ENCODE measurements around the gene USP32. TPM values are rescaled to one million over a fixed set of nuclear protein-coding genes. Genes with fewer than 3 reads are reported as not detected.
"Not testable (repeated sequence)": the region's sequence is repeated elsewhere in the genome, so short reads cannot be mapped to it uniquely, and the experiment has no call there.

Gene USP32
- polyA plus RNA-seq, 1 donor (not counting 4 experiments of a cell fraction or from before 2014, with no cell fraction given): 37.6 TPM

- FAIRE-seq (no peak), DNase-seq (ENCODE audit: low read depth, low spot score) (no peak)
- H2AFZ ChIP-seq (ENCODE audit: control insufficient read depth, low read length): no peak overlapping the region
- no peak overlapping the region for H3K27ac ChIP-seq (ENCODE audit: control insufficient read depth, insufficient read depth, low read length)
- H3K4me1 ChIP-seq (ENCODE audit: control insufficient read depth, extremely low read depth, insufficient read depth, low read length): peaks cover 8% of the 10 kb centered on the region
- no peaks in the 10 kb centered on the region for H4K20me1 ChIP-seq (ENCODE audit: control insufficient read depth, extremely low read depth, insufficient read depth, low read length)
- no peak overlapping the region for H3K4me3 ChIP-seq (ENCODE audit: control insufficient read depth in 2 of 3, extremely low read depth in 1 of 3, insufficient read depth in 2 of 3, low read depth in 1 of 3, low read length in 3 of 3)
- no peak overlapping the region for H3K4me2 ChIP-seq (ENCODE audit: control insufficient read depth, extremely low read depth, insufficient read depth, low read depth, low read length)
- H3K9ac ChIP-seq (ENCODE audit: control insufficient read depth, extremely low read depth, insufficient read depth, low read length): no peak overlapping the region
- dilution Hi-C loops (cut with MboI; ENCODE audit: extremely low pct_ligation_motif_present, low sequenced_read_pairs): no loop called here
- TF ChIP-seq EZH2 (IDR thresholded peaks at IDR 0.05; ENCODE audit: low read length): no peak
- TF ChIP-seq CTCF (optimal IDR thresholded peaks at IDR 0.05 in 1 of 3, IDR thresholded peaks at IDR 0.05 in 1 of 3, conservative IDR thresholded peaks at IDR 0.05 in 1 of 3; ENCODE audit: extremely low read depth in 1 of 3, insufficient read depth in 2 of 3, low read length in 3 of 3): no peak
- H3K9me1 ChIP-seq (ENCODE audit: control insufficient read depth, extremely low read depth, insufficient read depth, low read length): no peaks in the 10 kb centered on the region
- H3K36me3 ChIP-seq (ENCODE audit: control insufficient read depth in 2 of 2, extremely low read depth in 1 of 2, insufficient read depth in 2 of 2, low read length in 2 of 2): no peaks in the 10 kb centered on the region
- no peaks in the 10 kb centered on the region for H3K27me3 ChIP-seq (ENCODE audit: control insufficient read depth, extremely low read depth, insufficient read depth, low read length)
- H3K79me2 ChIP-seq (ENCODE audit: control insufficient read depth, insufficient read depth, low read length): peaks cover 69% of the 10 kb centered on the region
- H3K9me3 ChIP-seq (ENCODE audit: control insufficient read depth, low read depth, low read length): no peaks in the 10 kb centered on the region
Observed at GRCh38 chr17:60383379-60383778, 8.6 kb downstream of the USP32 start.

- Histone ChIP-seq H3K79me2 (ENCODE audit: control insufficient read depth, insufficient read depth, low read length) (peaks cover 59% of the 10 kb centered on the region), H3K4me2 (ENCODE audit: control insufficient read depth, extremely low read depth, insufficient read depth, low read depth, low read length) (no peak overlapping the region), H3K4me1 (ENCODE audit: control insufficient read depth, extremely low read depth, insufficient read depth, low read length) (peaks cover 8% of the 10 kb centered on the region), H4K20me1 (ENCODE audit: control insufficient read depth, extremely low read depth, insufficient read depth, low read length) (no peaks in the 10 kb centered on the region), H3K4me3 (ENCODE audit: control insufficient read depth in 2 of 3, extremely low read depth in 1 of 3, insufficient read depth in 2 of 3, low read depth in 1 of 3, low read length in 3 of 3) (no peak overlapping the region), H2AFZ (ENCODE audit: control insufficient read depth, low read length) (no peak overlapping the region), H3K36me3 (ENCODE audit: control insufficient read depth in 2 of 2, extremely low read depth in 1 of 2, insufficient read depth in 2 of 2, low read length in 2 of 2) (no peaks in the 10 kb centered on the region), H3K9ac (ENCODE audit: control insufficient read depth, extremely low read depth, insufficient read depth, low read length) (no peak overlapping the region), H3K27ac (ENCODE audit: control insufficient read depth, insufficient read depth, low read length) (no peak overlapping the region), H3K9me1 (ENCODE audit: control insufficient read depth, extremely low read depth, insufficient read depth, low read length) (no peaks in the 10 kb centered on the region), H3K9me3 (ENCODE audit: control insufficient read depth, low read depth, low read length) (no peaks in the 10 kb centered on the region), H3K27me3 (ENCODE audit: control insufficient read depth, extremely low read depth, insufficient read depth, low read length) (no peaks in the 10 kb centered on the region)
- TF ChIP-seq CTCF (optimal IDR thresholded peaks at IDR 0.05 in 1 of 3, IDR thresholded peaks at IDR 0.05 in 1 of 3, conservative IDR thresholded peaks at IDR 0.05 in 1 of 3; ENCODE audit: extremely low read depth in 1 of 3, insufficient read depth in 2 of 3, low read length in 3 of 3) (no peak), EZH2 (IDR thresholded peaks at IDR 0.05; ENCODE audit: low read length) (no peak)
- FAIRE-seq (no peak), DNase-seq (ENCODE audit: low read depth, low spot score) (no peak)
- dilution Hi-C loops (cut with MboI; ENCODE audit: extremely low pct_ligation_motif_present, low sequenced_read_pairs): no loop called here
Observed at GRCh38 chr17:60381958-60382357, 10.0 kb downstream of the USP32 start.

GRCh38 chr17:60379461-60379860, 12.5 kb downstream of the USP32 start:
- H4K20me1 ChIP-seq (ENCODE audit: control insufficient read depth, extremely low read depth, insufficient read depth, low read length); DNase-seq (ENCODE audit: low read depth, low spot score); H3K27me3 ChIP-seq (ENCODE audit: control insufficient read depth, extremely low read depth, insufficient read depth, low read length); H3K36me3 ChIP-seq (ENCODE audit: control insufficient read depth in 2 of 2, extremely low read depth in 1 of 2, insufficient read depth in 2 of 2, low read length in 2 of 2); H3K9ac ChIP-seq (ENCODE audit: control insufficient read depth, extremely low read depth, insufficient read depth, low read length); H3K9me3 ChIP-seq (ENCODE audit: control insufficient read depth, low read depth, low read length); dilution Hi-C loops (cut with MboI; ENCODE audit: extremely low pct_ligation_motif_present, low sequenced_read_pairs); H3K27ac ChIP-seq (ENCODE audit: control insufficient read depth, insufficient read depth, low read length); H2AFZ ChIP-seq (ENCODE audit: control insufficient read depth, low read length); H3K4me2 ChIP-seq (ENCODE audit: control insufficient read depth, extremely low read depth, insufficient read depth, low read depth, low read length); H3K9me1 ChIP-seq (ENCODE audit: control insufficient read depth, extremely low read depth, insufficient read depth, low read length); H3K4me3 ChIP-seq (ENCODE audit: control insufficient read depth in 2 of 3, extremely low read depth in 1 of 3, insufficient read depth in 2 of 3, low read depth in 1 of 3, low read length in 3 of 3); FAIRE-seq; H3K4me1 ChIP-seq (ENCODE audit: control insufficient read depth, extremely low read depth, insufficient read depth, low read length): not testable (repeated sequence)
- peaks cover 34% of the 10 kb centered on the region for H3K79me2 ChIP-seq (ENCODE audit: control insufficient read depth, insufficient read depth, low read length)

GRCh38 chr17:60378187-60378586, 13.7 kb downstream of the USP32 start:
- H3K9me1 ChIP-seq (ENCODE audit: control insufficient read depth, extremely low read depth, insufficient read depth, low read length); H4K20me1 ChIP-seq (ENCODE audit: control insufficient read depth, extremely low read depth, insufficient read depth, low read length); H3K4me2 ChIP-seq (ENCODE audit: control insufficient read depth, extremely low read depth, insufficient read depth, low read depth, low read length); dilution Hi-C loops (cut with MboI; ENCODE audit: extremely low pct_ligation_motif_present, low sequenced_read_pairs); H3K4me3 ChIP-seq (ENCODE audit: control insufficient read depth in 2 of 3, extremely low read depth in 1 of 3, insufficient read depth in 2 of 3, low read depth in 1 of 3, low read length in 3 of 3); H3K27ac ChIP-seq (ENCODE audit: control insufficient read depth, insufficient read depth, low read length); FAIRE-seq; H3K4me1 ChIP-seq (ENCODE audit: control insufficient read depth, extremely low read depth, insufficient read depth, low read length); H3K36me3 ChIP-seq (ENCODE audit: control insufficient read depth in 2 of 2, extremely low read depth in 1 of 2, insufficient read depth in 2 of 2, low read length in 2 of 2); DNase-seq (ENCODE audit: low read depth, low spot score); H3K9me3 ChIP-seq (ENCODE audit: control insufficient read depth, low read depth, low read length); H3K9ac ChIP-seq (ENCODE audit: control insufficient read depth, extremely low read depth, insufficient read depth, low read length); H3K27me3 ChIP-seq (ENCODE audit: control insufficient read depth, extremely low read depth, insufficient read depth, low read length); H2AFZ ChIP-seq (ENCODE audit: control insufficient read depth, low read length): not testable (repeated sequence)
- H3K79me2 ChIP-seq (ENCODE audit: control insufficient read depth, insufficient read depth, low read length): peaks cover 23% of the 10 kb centered on the region
